ENCODE measurements around the gene MARCHF10.
"Not testable (repeated sequence)": the region's sequence is repeated elsewhere in the genome, so short reads cannot be mapped to it uniquely, and the experiment has no call there.

DNA sequence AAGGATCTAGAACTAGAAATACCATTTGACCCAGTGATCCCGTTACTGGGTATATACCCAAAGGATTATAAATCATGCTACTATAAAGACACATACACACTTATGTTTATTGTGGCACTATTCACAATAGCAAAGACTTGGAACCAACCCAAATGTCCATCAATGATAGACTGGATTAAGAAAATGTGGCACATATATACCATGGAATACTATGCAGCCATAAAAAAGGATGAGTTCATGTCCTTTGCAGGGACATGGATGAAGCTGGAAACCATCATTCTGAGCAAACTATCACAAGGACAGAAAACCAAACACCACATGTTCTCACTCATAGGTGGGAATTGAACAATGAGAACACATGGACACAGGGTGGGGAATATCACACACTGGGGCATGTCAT is 22.1 kb downstream of the MARCHF10 start:
- TF ChIP-seq POLR2A (IDR thresholded peaks at IDR 0.05; ENCODE audit: low read length); GATA1 (IDR thresholded peaks at IDR 0.05; ENCODE audit: low read depth, low read length): not testable (repeated sequence)
